AML-193 (cell line): ENCODE results near the gene RGS1.
"Not testable (repeated sequence)": the region's sequence is repeated elsewhere in the genome, so short reads cannot be mapped to it uniquely, and the experiment has no call there.

ENCODE experiments used
- DNase-seq, 2 experiments: peaks; one replicate each; lab custom pipeline; 2025; lab: John Stamatoyannopoulos, UW

RGS1 gene

GRCh38 chr1:192575499-192576189 lies at the start of gene RGS1:
Gene RGS1 (plus strand): TSS chr1:192575773. CDS start chr1:192575793, 20 bp downstream.
- DNase-seq: peak; percentile 9 to 35

- no peak for DNase-seq
Observed at GRCh38 chr1:192527111-192527795, 48.3 kb upstream of the RGS1 start.

- DNase-seq: no peak
Observed at GRCh38 chr1:192527950-192528349, 47.6 kb upstream of the RGS1 start.

GRCh38 chr1:192529031-192529755 lies 46.4 kb upstream of the RGS1 start:
- DNase-seq: no peak

- no peak for DNase-seq
Observed at GRCh38 chr1:192529811-192530210, 45.8 kb upstream of the RGS1 start.

- no peak for DNase-seq
Observed at GRCh38 chr1:192530254-192530653, 45.3 kb upstream of the RGS1 start.

- DNase-seq: not testable (repeated sequence)
Observed at GRCh38 chr1:192531037-192531703, 44.4 kb upstream of the RGS1 start.

GRCh38 chr1:192534666-192535065 lies 40.9 kb upstream of the RGS1 start:
- DNase-seq: no peak

- DNase-seq: no peak
Observed at GRCh38 chr1:192535916-192536664, 39.5 kb upstream of the RGS1 start.

- no peak for DNase-seq
Observed at GRCh38 chr1:192538407-192539296, 36.9 kb upstream of the RGS1 start.

- no peak for DNase-seq
Observed at GRCh38 chr1:192539297-192540092, 36.1 kb upstream of the RGS1 start.

GRCh38 chr1:192543445-192543844 lies 32.1 kb upstream of the RGS1 start:
- no peak for DNase-seq

GRCh38 chr1:192545896-192546521 lies 29.6 kb upstream of the RGS1 start:
- DNase-seq: peak; percentile 73 to 76

- no peak for DNase-seq
Observed at GRCh38 chr1:192546596-192547190, 28.9 kb upstream of the RGS1 start.

- DNase-seq: no peak
Observed at GRCh38 chr1:192547501-192547900, 28.1 kb upstream of the RGS1 start.

- DNase-seq: no peak
Observed at GRCh38 chr1:192549937-192550336, 25.6 kb upstream of the RGS1 start.

- DNase-seq: peak; percentile 80
Observed at GRCh38 chr1:192550922-192551534, 24.5 kb upstream of the RGS1 start.

- DNase-seq: no peak
Observed at GRCh38 chr1:192552760-192553191, 22.8 kb upstream of the RGS1 start.
